Endometrium (tissue), 2 donors: ENCODE data around the gene PCP2.

Source experiments
- FAIRE-seq: peaks from 2 replicates; lab custom pipeline; 2012; peaks lifted over from hg19 to GRCh38; lab: Jason Lieb, UNC
- donor health status: control.
- donor health status: control.

PCP2 gene

DNA sequence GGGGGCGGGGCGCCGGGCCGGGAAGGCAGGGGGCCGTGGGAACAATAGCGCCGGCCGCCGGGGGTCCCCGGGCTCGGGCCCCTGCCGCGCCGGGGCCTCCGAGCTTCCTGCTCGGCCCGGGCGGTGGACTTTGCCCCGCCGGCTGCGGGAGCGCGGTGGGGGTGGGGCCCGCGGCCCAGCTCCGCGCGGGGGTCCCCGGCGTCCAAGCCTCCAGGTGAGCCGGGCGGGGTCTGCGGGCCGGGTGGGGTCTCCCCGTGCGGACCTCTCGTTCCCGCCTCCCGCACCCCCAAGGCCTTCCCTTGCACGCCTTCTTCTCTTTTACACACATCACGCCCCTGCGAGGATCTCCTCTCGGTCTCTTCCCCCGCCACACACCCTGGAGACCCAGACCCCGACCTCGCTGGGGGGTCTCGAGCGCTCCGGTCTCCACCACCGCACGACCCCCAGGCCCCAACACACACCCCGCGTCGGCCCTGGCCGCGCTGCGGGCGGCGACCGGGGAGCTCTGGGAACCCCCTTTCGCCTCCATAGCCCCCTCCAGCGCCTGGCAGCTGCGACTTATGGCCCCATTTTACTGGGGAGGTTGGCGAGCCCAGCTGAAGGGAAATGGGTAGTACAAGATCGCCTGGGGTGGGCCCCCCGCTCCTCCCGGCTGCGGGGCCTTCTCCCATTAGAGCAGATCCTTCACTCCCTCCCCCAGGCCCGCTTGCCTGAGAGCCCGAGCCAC, 37.1 kb downstream of the PCP2 start:
- no peak for FAIRE-seq

DNA sequence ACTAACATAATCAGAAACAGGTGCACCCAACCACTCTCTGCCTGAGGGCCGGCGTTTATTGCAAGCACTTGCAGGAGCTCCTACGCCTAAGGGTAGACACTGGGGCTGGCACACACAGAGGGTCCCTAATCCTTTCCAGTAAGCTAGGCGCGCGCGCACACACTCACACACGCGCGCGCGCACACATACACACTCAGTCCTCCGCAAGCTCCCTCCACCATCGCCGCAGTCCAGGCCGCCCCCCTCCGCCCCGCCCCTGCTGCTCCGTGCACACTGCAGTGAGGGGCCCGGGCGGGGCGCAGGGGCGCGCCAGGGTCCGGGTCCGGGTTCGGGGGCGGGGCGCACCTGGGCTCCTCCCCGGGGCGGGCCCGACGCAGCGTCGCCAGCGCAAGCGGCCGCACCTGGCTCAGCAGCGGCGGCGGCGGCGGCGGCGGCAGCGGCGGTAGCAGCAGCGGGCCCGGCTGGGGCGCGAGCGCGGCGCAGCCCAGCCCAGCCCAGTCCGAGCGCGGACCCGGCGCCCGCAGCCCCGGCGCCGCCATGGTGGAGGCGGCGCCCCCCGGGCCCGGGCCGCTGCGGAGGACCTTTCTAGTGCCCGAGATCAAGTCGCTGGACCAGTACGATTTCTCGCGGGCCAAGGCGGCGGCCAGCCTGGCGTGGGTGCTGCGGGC, 37.9 kb downstream of the PCP2 start, which contains the start of gene CAMSAP3:
Gene CAMSAP3, plus strand, starts transcription at position 398 of the 668 bp plus-strand sequence. Its CDS starts 140 bp downstream, at position 538.
- no peak for FAIRE-seq

DNA sequence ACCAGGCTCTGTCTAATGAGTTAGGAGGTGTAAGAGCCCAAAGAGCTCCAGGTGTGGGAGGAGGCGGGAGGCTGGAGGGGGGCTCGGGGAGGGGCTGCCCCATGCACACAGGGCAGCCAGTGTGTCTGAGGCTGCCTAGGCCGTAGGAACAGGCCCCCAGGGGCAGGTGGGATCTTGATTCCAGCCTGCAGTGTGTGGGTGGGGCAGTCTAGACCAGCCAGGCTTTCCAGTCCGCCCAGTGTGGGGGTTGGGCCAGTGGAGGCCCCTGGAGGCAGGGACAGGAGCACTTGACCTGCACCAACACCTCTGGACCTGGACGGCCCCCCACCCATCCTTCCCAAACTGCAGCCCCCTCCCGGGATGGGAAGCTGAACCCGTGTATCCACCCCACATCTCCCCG, 43.3 kb downstream of the PCP2 start:
- FAIRE-seq: no peak

- no peak for FAIRE-seq
Measured at GRCh38 chr19:7589822-7590221, 43.7 kb downstream of the PCP2 start.

DNA sequence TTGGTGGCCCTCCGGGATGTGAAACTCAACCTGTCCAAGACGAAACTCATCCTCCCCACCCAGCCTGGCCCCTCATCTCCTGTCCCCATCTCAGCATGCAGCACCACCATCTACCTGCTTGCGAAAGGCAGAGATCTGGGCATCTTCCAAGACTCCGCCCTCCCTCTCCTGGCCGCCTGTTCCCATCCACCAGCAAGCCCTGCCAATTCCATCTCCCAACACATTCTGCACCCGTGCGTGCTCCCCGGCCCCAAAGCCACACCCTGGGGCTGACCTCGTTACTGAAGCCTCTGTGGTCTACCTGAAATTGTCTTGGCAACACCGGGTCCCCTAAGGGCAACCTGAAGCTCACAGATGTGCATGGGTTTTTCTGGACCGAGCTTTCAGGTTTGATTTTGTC, 51.1 kb downstream of the PCP2 start:
- FAIRE-seq: no peak
